A549 (cell line): ENCODE results near the gene KRT6B. TPM values are rescaled to one million over a fixed set of nuclear protein-coding genes. Genes with fewer than 3 reads are reported as not detected.

Source experiments
- ATAC-seq, 2 experiments: fragments of 200-7000 bp in 1 of 2; fragments of >200 bp in 1 of 2; cut with Nextera tagmentation in 1 of 2; cut with Tn5 transposase in 1 of 2; 3 replicates each; pipeline versions ENCODE4 v1.8.0 to v1.9.1; 2018 to 2020; ENCODE audit warnings: mild to moderate bottlenecking in 1 of 2, moderate library complexity in 1 of 2
- CTCF ChIA-PET: fragments of 300-600 bp; sonication (Branson Sonifier 250); formaldehyde crosslinking; extraction: SDS; loops from one replicate; lab custom pipeline; 2021; ENCODE audit warnings: antibody characterized with exemption, inconsistent platforms; lab: Yijun Ruan, JAX
- POLR2A ChIA-PET: fragments of 350-600 bp; formaldehyde crosslinking; extraction: SDS; loops from one replicate; lab custom pipeline; 2021; ENCODE audit warnings: antibody characterized with exemption, inconsistent platforms; lab: Yijun Ruan, JAX
- DNase-seq, 2 experiments: peaks; one replicate each; pipeline versions ENCODE4 v3.0.0 to v3.0.0-alpha.2; 2011 to 2016; ENCODE audit warnings: low read depth in 1 of 2, low spot score in 1 of 2
- FAIRE-seq: peaks from 2 replicates; lab custom pipeline; 2011; peaks lifted over from hg19 to GRCh38; lab: Jason Lieb, UNC
- H3K27ac ChIP-seq, 2 experiments: fragments of >200 bp; sonication (Bioruptor Twin); formaldehyde crosslinking; 3 replicates each; pipeline ENCODE4 v1.5.1; 2016 to 2017
- H3K4me1 ChIP-seq: fragments of >200 bp; sonication (Bioruptor Twin); formaldehyde crosslinking; 3 replicates; pipeline ENCODE4 v1.6.1; 2016
- H3K4me2 ChIP-seq: fragments of >200 bp; sonication (Bioruptor Twin); formaldehyde crosslinking; 3 replicates; pipeline ENCODE4 v1.6.1; 2016
- H3K4me3 ChIP-seq: fragments of >200 bp; sonication (Bioruptor Twin); formaldehyde crosslinking; 3 replicates; pipeline ENCODE4 v1.5.1; 2016
- H3K9me3 ChIP-seq: fragments of >200 bp; sonication (Bioruptor Twin); formaldehyde crosslinking; 3 replicates; pipeline ENCODE4 v1.6.1; 2016
- BHLHE40 ChIP-seq: IDR thresholded peaks from 2 replicates; pipeline ENCODE4 v1.6.1; 2012; ENCODE audit warnings: low read depth, low read length, inconsistent platforms
- CHD4 ChIP-seq: fragments of 200-600 bp; sonication (generic); IDR thresholded peaks from 2 replicates; pipeline ENCODE4 v1.6.1; 2016; ENCODE audit warnings: antibody characterized with exemption, mild to moderate bottlenecking, borderline replicate concordance
- E2F6 ChIP-seq: IDR thresholded peaks from 2 replicates; pipeline ENCODE4 v1.6.1; 2012; ENCODE audit warnings: low read depth, borderline replicate concordance
- EHF ChIP-seq: fragments of 250-450 bp; sonication (Bioruptor Pico); IDR thresholded peaks from 2 replicates; pipeline ENCODE4 v1.5.0; 2020; ENCODE audit warnings: mild to moderate bottlenecking
- ELK1 ChIP-seq: fragments of 150-350 bp; IDR thresholded peaks from 2 replicates; pipeline ENCODE4 v1.6.1; 2014; ENCODE audit warnings: low read depth, mild to moderate bottlenecking, low read length
- EP300 ChIP-seq, 2 experiments: fragments of >200 bp; sonication (Bioruptor Twin); formaldehyde crosslinking; IDR thresholded peaks; 2 replicates in 1 of 2; 3 replicates in 1 of 2; pipeline ENCODE4 v1.6.1; 2016 to 2017
- FOSL2 ChIP-seq, 2 experiments: fragments of 450-650 bp in 1 of 2; fragments of >200 bp in 1 of 2; sonication (Bioruptor Twin) in 1 of 2; formaldehyde crosslinking; IDR thresholded peaks; 2 replicates each; pipeline versions ENCODE4 v1.5.0 to v1.6.1; 2016 to 2020; ENCODE audit warnings: mild to moderate bottlenecking in 1 of 2, moderate library complexity in 1 of 2
- HES2 ChIP-seq: fragments of >200 bp; sonication (Bioruptor Twin); formaldehyde crosslinking; IDR thresholded peaks from 2 replicates; pipeline ENCODE4 v1.6.1; 2016
- HEYL ChIP-seq: fragments of 250-450 bp; sonication (Bioruptor Pico); IDR thresholded peaks from 2 replicates; pipeline ENCODE4 v1.8.0; 2021; ENCODE audit warnings: mild to moderate bottlenecking, moderate library complexity
- HMGXB4 ChIP-seq: fragments of 250-450 bp; sonication (Bioruptor Pico); IDR thresholded peaks from 2 replicates; pipeline ENCODE4 v1.5.0; 2021; ENCODE audit warnings: mild to moderate bottlenecking, moderate library complexity, borderline replicate concordance
- JUNB ChIP-seq: fragments of >200 bp; sonication (Bioruptor Twin); formaldehyde crosslinking; IDR thresholded peaks from 2 replicates; pipeline ENCODE4 v1.6.1; 2016
- KDM1A ChIP-seq: fragments of 200-600 bp; sonication (generic); IDR thresholded peaks from 2 replicates; pipeline ENCODE4 v1.6.1; 2016; ENCODE audit warnings: low read depth, mild to moderate bottlenecking
- KDM5A ChIP-seq: fragments of 200-600 bp; sonication (generic); IDR thresholded peaks from 2 replicates; pipeline ENCODE4 v1.6.1; 2016; ENCODE audit warnings: antibody characterized with exemption, mild to moderate bottlenecking
- MAFK ChIP-seq: fragments of 450-650 bp; IDR thresholded peaks from 2 replicates; pipeline ENCODE4 v1.6.1; 2014; ENCODE audit not compliant: partially characterized antibody
- PBX3 ChIP-seq: IDR thresholded peaks from 2 replicates; pipeline ENCODE4 v1.6.1; 2012
- REST ChIP-seq: fragments of 200-600 bp; sonication (generic); IDR thresholded peaks from 2 replicates; pipeline ENCODE4 v1.6.1; 2016; ENCODE audit warnings: antibody characterized with exemption, mild to moderate bottlenecking, moderate library complexity
- RNF2 ChIP-seq: fragments of 200-600 bp; sonication (generic); IDR thresholded peaks from 2 replicates; pipeline ENCODE4 v1.6.1; 2016; ENCODE audit warnings: low read depth, mild to moderate bottlenecking, antibody characterized with exemption, moderate library complexity, borderline replicate concordance
- TFCP2L1 ChIP-seq: fragments of 250-450 bp; sonication (Bioruptor Pico); IDR thresholded peaks from 2 replicates; pipeline ENCODE4 v1.5.0; 2021; ENCODE audit warnings: mild to moderate bottlenecking
- TP53 ChIP-seq: fragments of 250-450 bp; sonication (Bioruptor Pico); IDR thresholded peaks from 2 replicates; pipeline ENCODE4 v1.5.0; 2021; ENCODE audit warnings: mild to moderate bottlenecking, moderate library complexity
- ZC3H11A ChIP-seq: fragments of 450-650 bp; IDR thresholded peaks from 2 replicates; pipeline ENCODE4 v1.6.1; 2014; ENCODE audit warnings: antibody characterized with exemption, mild to moderate bottlenecking
- ZFP36 ChIP-seq: fragments of 450-650 bp; IDR thresholded peaks from 2 replicates; pipeline ENCODE4 v1.6.1; 2014; ENCODE audit warnings: borderline replicate concordance; ENCODE audit not compliant: partially characterized antibody
- ZNF302 ChIP-seq: fragments of 250-450 bp; sonication (Bioruptor Pico); IDR thresholded peaks from 2 replicates; pipeline ENCODE4 v1.9.0; 2021; ENCODE audit warnings: inconsistent platforms, mild to moderate bottlenecking, moderate library complexity
- WGBS: methylation state at CpG from one replicate; pipeline ENCODE4 v1.1.6; 2017; ENCODE audit errors: missing lambda C conversion rate; 5-methylcytosine and 5-hydroxymethylcytosine counted together
- polyA plus RNA-seq, 4 experiments: library from polyadenylated mRNA; depleted of rRNA in 3 of 4; stranded (reverse); fragments of >200 nt; fragmentation: RNase III in 1 of 4; extraction: RNeasy Plus Mini Kit Qiagen cat#74134 plus additional on column Dnase treatment in 1 of 4; gene quantifications; 2 replicates in 3 of 4; 3 replicates in 1 of 4; pipeline ENCODE4 v1.2.3, GENCODE V29; 2011 to 2017

KRT6B gene
- polyA plus RNA-seq, 2 of the 4 experiments (the other 2 are of a cell fraction), result not detected

- peaks cover 28% of the 10 kb centered on the region for H3K4me1 ChIP-seq
- no peaks in the 10 kb centered on the region for H3K9me3 ChIP-seq
These were observed 10.5 kb downstream of the KRT6B start for GRCh38 chr12:52441320-52441911.

GRCh38 chr12:52440821-52441319, 11.1 kb downstream of the KRT6B start:
- CTCF ChIA-PET, result interaction anchor here (0.7 to 2.6 kb wide), 6 partner anchors 13 to 430 kb away, joined by 3 to 12 read pairs (median 3); no protein-coding TSS in a partner anchor
- POLR2A ChIA-PET, result no interaction called here
- no peaks in the 10 kb centered on the region for H3K9me3 ChIP-seq
- peaks cover 28% of the 10 kb centered on the region for H3K4me1 ChIP-seq
- FAIRE-seq (peak; percentile 28), DNase-seq (peak in 1 of 2 experiments; percentile 37), ATAC-seq (peak in 1 of 2 experiments; percentile 9; a peak in 2 of 6 replicates)
- H3K4me3 ChIP-seq, result no peak overlapping the region
- peak overlapping the region; percentile 57; the same call in 2 of the 3 replicates for H3K4me2 ChIP-seq
- peak overlapping the region in 1 of 2 experiments; percentile 79; a peak in 3 of 6 replicates for H3K27ac ChIP-seq
- 85% methylated on average over 5 of the region's 5 CpGs for WGBS
- no peak for TF ChIP-seq PBX3
- TF ChIP-seq ZFP36, result no peak
- TF ChIP-seq MAFK, result no peak
- no peak for TF ChIP-seq TFCP2L1 (CRISPR knock-in tag)
- TF ChIP-seq HEYL, result no peak
- no peak for TF ChIP-seq EHF
- no peak for TF ChIP-seq HES2
- no peak for TF ChIP-seq REST
- no peak for TF ChIP-seq CHD4

More at GRCh38 chr12:52441320-52441911, 10.5 kb downstream of the KRT6B start:
- POLR2A ChIA-PET, result no interaction called here
- H3K27ac ChIP-seq, result peak overlapping the region; percentile 56 to 79; a peak in 3 of 6 replicates
- no peak for TF ChIP-seq ZNF302 (CRISPR knock-in tag)
- TF ChIP-seq JUNB, result peak; percentile 18; the same call in 1 of the 2 replicates
- no peak for TF ChIP-seq EP300 (IDR thresholded peaks at IDR 0.05)
- TF ChIP-seq HMGXB4 (CRISPR knock-in tag), result no peak
- no peak for TF ChIP-seq RNF2
- no peak for TF ChIP-seq ELK1
- 0 out of 2 replicates have a peak, but pooled peaks have one; percentile 14 for TF ChIP-seq FOSL2 (IDR thresholded peaks at IDR 0.05)
- peak; percentile 51 for TF ChIP-seq FOSL2 (CRISPR knock-in tag; IDR thresholded peaks at IDR 0.05)
- no peak for TF ChIP-seq TP53
- no peak for TF ChIP-seq KDM5A
- TF ChIP-seq BHLHE40, result no peak
- no peak for TF ChIP-seq ZC3H11A
- TF ChIP-seq E2F6, result no peak
- TF ChIP-seq PBX3, result no peak
- no peak for TF ChIP-seq KDM1A
- TF ChIP-seq EHF, result no peak
- TF ChIP-seq, all 56 proteins: peak for 2
- Histone ChIP-seq H3K4me2 (peak overlapping the region; percentile 57), H3K4me3 (no peak overlapping the region)
- peak in 1 of 2 experiments; percentile 3; a peak in 1 of 6 replicates for ATAC-seq
- CTCF ChIA-PET, result interaction anchor here (0.7 to 2.6 kb wide), 8 partner anchors 12 to 438 kb away, joined by 3 to 12 read pairs (median 3); no protein-coding TSS in a partner anchor
- peak in 1 of 2 experiments; percentile 14 for DNase-seq
- FAIRE-seq, result no peak
- WGBS, result 57% methylated on average over 9 of the region's 9 CpGs
